ENCODE results near the gene F2RL3.
"Not testable (repeated sequence)": the region's sequence is repeated elsewhere in the genome, so short reads cannot be mapped to it uniquely, and the experiment has no call there.

Gene F2RL3

GRCh38 chr19:16888629-16889365 lies at the start of gene F2RL3:
F2RL3 (plus strand) TSS chr19:16888999; CDS start chr19:16889190, 191 bp downstream.
- DNase-seq = peak; percentile 26

GRCh38 chr19:16841391-16841926 lies 47.3 kb upstream of the F2RL3 start:
- DNase-seq = no peak

GRCh38 chr19:16846901-16847300 lies 41.9 kb upstream of the F2RL3 start:
- DNase-seq = no peak

GRCh38 chr19:16847430-16847829 lies 41.4 kb upstream of the F2RL3 start:
- DNase-seq = no peak

- DNase-seq = no peak
Measured at GRCh38 chr19:16849168-16849567, 39.6 kb upstream of the F2RL3 start.

GRCh38 chr19:16850133-16850532 lies 38.7 kb upstream of the F2RL3 start:
- no peak for DNase-seq

- DNase-seq = no peak
Measured at GRCh38 chr19:16851031-16851712, 37.6 kb upstream of the F2RL3 start.

- no peak for DNase-seq
Measured at GRCh38 chr19:16853066-16853465, 35.7 kb upstream of the F2RL3 start.

- no peak for DNase-seq
Measured at GRCh38 chr19:16856091-16856490, 32.7 kb upstream of the F2RL3 start.

GRCh38 chr19:16859626-16860025 lies 29.2 kb upstream of the F2RL3 start:
- no peak for DNase-seq

- DNase-seq = no peak
Measured at GRCh38 chr19:16860118-16860517, 28.7 kb upstream of the F2RL3 start.

GRCh38 chr19:16861011-16861410 lies 27.8 kb upstream of the F2RL3 start:
- DNase-seq = no peak

GRCh38 chr19:16861834-16862233 lies 27.0 kb upstream of the F2RL3 start:
- no peak for DNase-seq

- DNase-seq = no peak
Measured at GRCh38 chr19:16862826-16863415, 25.9 kb upstream of the F2RL3 start.

GRCh38 chr19:16867211-16867610 lies 21.6 kb upstream of the F2RL3 start:
- DNase-seq = no peak

- DNase-seq = no peak
Measured at GRCh38 chr19:16868423-16869130, 20.2 kb upstream of the F2RL3 start.

- no peak for DNase-seq
Measured at GRCh38 chr19:16869331-16869972, 19.3 kb upstream of the F2RL3 start.

- DNase-seq = no peak
Measured at GRCh38 chr19:16871871-16872270, 16.9 kb upstream of the F2RL3 start.

- DNase-seq = no peak
Measured at GRCh38 chr19:16872728-16873127, 16.1 kb upstream of the F2RL3 start.

GRCh38 chr19:16873594-16873993 lies 15.2 kb upstream of the F2RL3 start:
- no peak for DNase-seq

GRCh38 chr19:16874250-16874977 lies 14.4 kb upstream of the F2RL3 start:
- DNase-seq = no peak

- DNase-seq = not testable (repeated sequence)
Measured at GRCh38 chr19:16874978-16875299, 13.9 kb upstream of the F2RL3 start.

Measured in activated CD4-positive, alpha-beta T cell treated with anti-CD3 and anti-CD28 coated beads, Interleukin-2, amount 50 U/mL, for 16 hours (primary cell).